Measurements from ENCODE around the gene TRPM6.

TRPM6 gene

DNA sequence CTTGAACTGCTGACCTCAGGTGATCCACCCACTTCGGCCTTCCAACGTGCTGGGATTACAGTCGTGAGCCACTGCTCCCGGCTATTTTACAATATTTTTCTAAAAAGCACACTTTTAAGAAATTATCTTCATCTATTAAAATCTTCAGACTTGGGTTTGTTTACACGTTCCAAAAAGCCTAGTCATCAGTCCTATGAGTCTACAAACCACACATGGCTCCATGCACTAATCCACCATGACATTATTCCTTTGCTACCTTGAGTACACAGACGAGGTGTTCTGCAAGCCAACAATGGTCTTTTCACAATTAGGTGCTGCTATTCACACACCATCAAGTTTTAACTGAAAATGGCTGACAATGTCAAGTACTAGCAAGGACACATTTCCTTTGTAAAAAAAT is 41.0 kb downstream of the TRPM6 start:
- DNase-seq (ENCODE audit: insufficient read length, low spot score), result no peak
- TF ChIP-seq POLR2A (IDR thresholded peaks at IDR 0.05; ENCODE audit: low read depth, low read length), result no peak
- FAIRE-seq, result no peak

DNA sequence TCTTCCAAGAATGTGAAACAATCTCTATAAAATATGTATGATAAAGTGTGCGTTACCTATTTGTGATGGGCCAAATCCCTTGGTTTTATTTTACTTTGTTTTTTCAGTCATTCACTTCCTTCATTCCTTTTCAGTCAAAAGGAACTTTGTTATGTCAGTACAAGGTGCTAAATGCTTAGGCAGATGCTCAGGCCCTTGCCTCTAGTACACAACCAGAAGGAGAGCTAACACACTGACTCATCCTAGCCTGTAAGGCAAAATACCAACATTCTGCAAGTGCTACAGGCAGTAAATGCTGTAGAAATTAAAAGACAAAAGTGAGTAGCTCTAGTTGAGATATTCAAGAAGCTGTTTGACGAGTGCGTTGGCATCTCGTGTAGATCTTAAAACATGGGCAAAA is 49.4 kb downstream of the TRPM6 start:
- FAIRE-seq (no peak), DNase-seq (ENCODE audit: insufficient read length, low spot score) (no peak)
- TF ChIP-seq POLR2A (IDR thresholded peaks at IDR 0.05; ENCODE audit: low read depth, low read length), result no peak

- FAIRE-seq, result no peak
These were observed 63.1 kb downstream of the TRPM6 start for GRCh38 chr9:74824654-74825053.

DNA sequence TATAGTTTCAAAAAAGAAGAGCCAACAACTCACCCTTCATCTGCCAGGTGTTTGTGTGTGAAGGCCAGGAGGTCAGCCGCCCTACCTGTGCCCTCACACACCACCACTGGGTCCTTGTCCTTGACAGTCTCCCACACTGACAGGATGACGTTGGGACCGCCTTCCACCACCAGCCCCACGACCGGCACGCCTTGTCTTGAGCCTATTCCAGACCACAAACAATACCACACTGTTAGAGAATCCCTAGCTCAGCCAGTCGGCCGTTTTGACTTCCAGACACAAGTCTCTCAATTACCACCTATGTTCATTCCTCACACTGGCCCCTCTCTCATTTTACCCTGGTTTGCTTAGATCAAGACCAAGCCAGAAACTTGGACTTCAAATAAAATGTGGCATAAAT is 66.1 kb downstream of the TRPM6 start:
- no peak for TF ChIP-seq POLR2A (IDR thresholded peaks at IDR 0.05; ENCODE audit: low read depth, low read length)
- no peak for DNase-seq (ENCODE audit: insufficient read length, low spot score)
- no peak for FAIRE-seq

More at GRCh38 chr9:74824654-74825053, 63.1 kb downstream of the TRPM6 start:
- TF ChIP-seq POLR2A (IDR thresholded peaks at IDR 0.05; ENCODE audit: low read depth, low read length), result no peak
- no peak for DNase-seq (ENCODE audit: insufficient read length, low spot score)

DNA sequence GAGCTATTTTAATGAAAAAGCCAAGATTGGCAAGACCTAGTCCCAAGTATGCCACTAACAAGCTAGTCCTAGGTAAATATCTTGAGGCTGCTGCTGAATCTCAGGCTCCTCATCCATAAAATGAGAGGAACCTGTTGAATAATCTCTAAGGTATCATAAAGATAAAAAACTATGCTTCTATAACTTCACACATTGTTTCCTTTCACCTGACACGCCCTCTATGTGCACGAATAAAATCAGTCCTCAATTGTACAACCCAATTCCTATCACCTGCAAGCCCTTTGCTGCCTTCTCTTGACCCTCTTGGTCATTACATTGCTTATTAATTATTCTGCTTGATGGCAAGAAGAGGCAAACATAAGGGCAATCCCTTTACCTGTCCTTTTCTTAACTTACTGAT is 69.9 kb downstream of the TRPM6 start:
- TF ChIP-seq POLR2A (IDR thresholded peaks at IDR 0.05; ENCODE audit: low read depth, low read length), result no peak
- FAIRE-seq (no peak), DNase-seq (ENCODE audit: insufficient read length, low spot score) (no peak)

DNA sequence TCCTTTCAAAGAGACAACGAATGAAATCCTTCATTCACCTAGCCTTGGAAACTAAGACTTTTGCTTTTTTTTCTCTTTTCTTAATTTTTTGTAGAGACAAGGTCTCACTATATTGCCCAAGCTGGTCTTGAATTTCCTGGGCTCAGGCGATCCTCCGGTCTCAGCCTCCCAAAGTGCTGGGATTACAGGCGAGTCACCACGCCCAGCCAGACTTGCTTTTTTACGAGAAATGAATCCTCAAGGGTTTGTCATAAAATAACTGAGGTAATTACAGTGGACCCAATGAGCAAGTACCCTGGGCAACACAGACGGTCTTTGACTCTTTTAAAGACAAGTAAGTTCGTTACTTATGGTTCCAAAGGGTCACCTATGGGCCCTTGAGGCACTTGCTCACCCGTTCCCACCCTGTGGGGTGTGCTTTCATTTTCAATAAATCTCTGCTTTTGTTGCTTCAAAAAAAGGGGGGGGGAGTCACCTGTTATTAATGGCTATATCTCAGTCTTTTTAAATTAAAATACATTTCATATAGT is 70.4 kb downstream of the TRPM6 start:
- FAIRE-seq (no peak), DNase-seq (ENCODE audit: insufficient read length, low spot score) (no peak)
- TF ChIP-seq POLR2A (IDR thresholded peaks at IDR 0.05; ENCODE audit: low read depth, low read length), result no peak

DNA sequence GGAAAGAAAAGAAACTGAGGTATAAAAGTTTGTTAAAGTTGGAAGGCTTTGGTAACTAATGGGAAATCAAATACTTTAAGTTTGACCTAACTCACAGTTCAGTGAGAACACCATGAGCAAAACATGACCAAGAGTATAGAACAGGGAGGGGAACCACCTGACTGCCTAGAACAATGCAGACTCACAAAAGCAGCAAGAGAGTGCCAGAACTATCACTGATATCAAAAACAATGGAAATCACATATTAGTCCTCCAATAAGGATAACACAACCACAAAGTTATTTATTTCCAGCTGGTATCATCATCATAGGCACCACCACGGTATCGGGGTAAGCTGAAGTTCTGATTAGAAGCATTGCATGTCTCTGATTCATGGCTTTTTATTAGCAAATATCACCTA is 77.5 kb downstream of the TRPM6 start:
- no peak for TF ChIP-seq POLR2A (IDR thresholded peaks at IDR 0.05; ENCODE audit: low read depth, low read length)
- FAIRE-seq, result no peak
- no peak for DNase-seq (ENCODE audit: insufficient read length, low spot score)

GRCh38 chr9:74804018-74804385 is 83.7 kb downstream of the TRPM6 start:
- FAIRE-seq (peak; percentile 69), DNase-seq (ENCODE audit: insufficient read length, low spot score) (no peak)

DNA sequence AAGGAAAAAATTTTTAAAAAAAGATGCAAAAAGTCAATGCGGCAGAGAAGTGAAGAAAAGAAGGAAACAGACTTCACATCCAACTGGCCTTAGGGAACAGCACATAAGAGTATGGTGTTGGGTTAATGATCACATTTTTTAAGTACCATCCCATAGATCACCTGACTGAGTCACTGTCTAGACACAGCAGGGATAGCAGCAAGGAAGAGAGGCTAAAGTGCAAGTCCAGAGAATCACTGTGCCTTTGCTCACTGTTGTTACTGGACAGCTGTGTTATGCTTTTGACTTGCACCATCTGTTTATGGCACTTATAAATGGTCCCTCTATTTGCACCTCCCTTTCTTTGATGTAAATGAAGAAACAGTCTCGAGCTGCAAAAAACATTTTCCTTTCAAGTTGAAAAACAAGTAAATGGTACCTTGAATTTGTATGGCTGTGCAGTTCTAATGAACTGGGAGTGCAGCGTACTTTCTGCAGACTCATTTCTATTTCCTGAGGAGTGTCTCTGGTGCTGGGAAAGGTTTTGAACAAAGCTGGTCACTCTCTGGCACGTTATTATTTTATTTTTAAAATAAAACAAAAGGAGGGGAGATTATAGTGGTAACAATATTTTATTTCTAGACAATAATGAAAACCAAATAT is 84.2 kb downstream of the TRPM6 start:
- no peak for DNase-seq (ENCODE audit: insufficient read length, low spot score)

More at GRCh38 chr9:74804018-74804385, 83.7 kb downstream of the TRPM6 start:
- TF ChIP-seq POLR2A (IDR thresholded peaks at IDR 0.05; ENCODE audit: low read depth, low read length), result no peak

DNA sequence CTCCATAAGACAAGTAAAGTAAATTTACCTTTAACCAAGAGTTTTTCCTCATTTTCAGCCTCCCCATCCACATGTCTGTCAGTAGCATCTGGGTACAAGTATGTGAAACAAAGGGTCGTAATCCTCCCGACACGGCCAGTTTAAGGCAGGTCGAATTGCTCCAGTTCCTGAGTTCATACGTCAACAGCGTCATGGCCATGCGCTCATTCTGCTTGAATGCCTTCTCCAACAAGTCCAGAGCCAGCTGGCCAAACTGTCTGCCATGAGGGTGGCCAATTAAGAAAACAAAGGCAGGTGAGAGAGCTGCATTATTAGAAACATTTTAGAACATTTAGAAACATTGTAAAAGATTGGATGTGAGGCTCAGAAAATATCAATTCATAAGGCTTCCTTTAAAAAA is 87.5 kb downstream of the TRPM6 start:
- no peak for DNase-seq (ENCODE audit: insufficient read length, low spot score)
- FAIRE-seq, result no peak
- TF ChIP-seq POLR2A (IDR thresholded peaks at IDR 0.05; ENCODE audit: low read depth, low read length), result no peak

More for the DNA sequence above, 84.2 kb downstream of the TRPM6 start:
- TF ChIP-seq POLR2A (IDR thresholded peaks at IDR 0.05; ENCODE audit: low read depth, low read length), result no peak
- peak; percentile 90 for FAIRE-seq

- FAIRE-seq (no peak), DNase-seq (ENCODE audit: insufficient read length, low spot score) (no peak)
These were observed 91.9 kb downstream of the TRPM6 start for GRCh38 chr9:74795803-74796202.

DNA sequence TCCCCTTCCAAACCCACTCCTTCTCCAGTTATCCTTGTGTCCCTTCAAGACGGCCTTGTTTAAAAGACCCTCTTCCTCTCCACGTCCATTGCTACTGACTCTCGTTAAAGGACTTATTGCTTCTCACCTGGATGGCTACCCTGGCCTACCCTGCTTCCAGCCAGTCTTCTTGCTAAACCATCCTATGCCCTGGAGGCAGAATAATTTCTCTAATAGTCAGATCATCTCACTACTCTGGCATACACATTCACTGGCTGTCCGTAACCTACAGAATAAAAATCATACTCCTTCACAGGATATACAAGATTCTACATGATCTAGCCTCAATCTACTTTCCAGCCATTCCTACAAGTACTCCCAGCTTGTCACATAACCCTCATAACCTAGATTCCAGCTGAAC is 92.6 kb downstream of the TRPM6 start:
- FAIRE-seq (no peak), DNase-seq (ENCODE audit: insufficient read length, low spot score) (no peak)
- TF ChIP-seq POLR2A (IDR thresholded peaks at IDR 0.05; ENCODE audit: low read depth, low read length), result no peak

More at GRCh38 chr9:74795803-74796202, 91.9 kb downstream of the TRPM6 start:
- no peak for TF ChIP-seq POLR2A (IDR thresholded peaks at IDR 0.05; ENCODE audit: low read depth, low read length)

DNA sequence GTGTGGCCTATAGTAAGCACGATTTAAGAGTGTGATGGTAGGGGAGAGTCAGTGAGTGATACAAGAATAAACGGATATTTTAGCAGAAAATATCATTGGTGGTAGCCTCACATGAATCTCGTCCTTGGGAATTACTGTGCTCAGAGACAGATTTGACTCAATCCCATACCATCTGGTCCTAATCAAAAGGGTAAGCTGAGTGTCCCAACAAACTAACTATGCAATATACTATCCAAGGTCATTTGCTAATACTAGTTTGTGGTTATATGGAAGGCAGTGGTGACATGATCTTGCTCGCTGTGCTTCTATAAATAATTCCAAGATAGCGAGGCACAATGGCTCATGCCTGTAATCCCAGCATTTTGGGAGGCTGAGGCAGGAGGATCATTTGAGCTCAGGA is 103.2 kb downstream of the TRPM6 start:
- no peak for TF ChIP-seq POLR2A (IDR thresholded peaks at IDR 0.05; ENCODE audit: low read depth, low read length)
- DNase-seq (ENCODE audit: insufficient read length, low spot score) (no peak), FAIRE-seq (no peak)

GRCh38 chr9:74783408-74783807 is 104.3 kb downstream of the TRPM6 start:
- no peak for TF ChIP-seq POLR2A (IDR thresholded peaks at IDR 0.05; ENCODE audit: low read depth, low read length)
- FAIRE-seq, result peak; percentile 50
- DNase-seq (ENCODE audit: insufficient read length, low spot score), result peak; percentile 61

- DNase-seq (ENCODE audit: insufficient read length, low spot score) (peak; percentile 30), FAIRE-seq (peak; percentile 90)
- no peak for TF ChIP-seq POLR2A (IDR thresholded peaks at IDR 0.05; ENCODE audit: low read depth, low read length)
These were observed 110.4 kb downstream of the TRPM6 start for GRCh38 chr9:74777136-74777879.

Measured in H54 (cell line).